Measurements from ENCODE around the gene RNF223. TPM values are rescaled to one million over a fixed set of nuclear protein-coding genes. Genes with fewer than 3 reads are reported as not detected.
A peak's percentile ranks its signal among the peaks of the same experiment; 100 is the strongest.

RNF223 gene
- total and polyA plus RNA-seq, 2 of the 8 experiments (the other 6 are each of a cell fraction or from before 2014, with no cell fraction given), result not detected

- no peak overlapping the region for H3K56ac ChIP-seq (replicated peaks; ENCODE audit: insufficient read length, low read depth, low read length)
- DNase-seq (ENCODE audit: low read depth in 1 of 2, low spot score in 2 of 2), result no peak
- peak overlapping the region; percentile 48; the same call in 1 of the 2 replicates for H3K18ac ChIP-seq (ENCODE audit: extremely low read depth, low read length)
- no peak overlapping the region for H3K4me3 ChIP-seq (ENCODE audit: extremely low read depth in 1 of 4, insufficient read depth in 2 of 4, low read depth in 3 of 4, low read length in 4 of 4)
- 83% methylated on average over 20 of the region's 21 CpGs; no CpG with 5 or more reads in 1 of the 2 experiments for WGBS, 2 experiments (ENCODE audit: extremely low coverage in 1 of 2, insufficient coverage in 1 of 2, insufficient read length in 1 of 2, insufficient replicate concordance in 2 of 2, low coverage in 1 of 2, low lambda C conversion rate in 2 of 2, missing lambda C conversion rate in 1 of 2)
- H3K36me3 ChIP-seq (ENCODE audit: control insufficient read depth in 2 of 4, insufficient read depth in 4 of 4, low read length in 3 of 4), result peaks cover 0 to 24% (median 5%) of the 10 kb centered on the region in 4 experiments; a peak in 4 of 8 replicates
- peak overlapping the region; percentile 26; the same call in 1 of the 2 replicates for H2BK5ac ChIP-seq (ENCODE audit: low read depth, low read length)
- no peak overlapping the region for H4K5ac ChIP-seq (ENCODE audit: insufficient read length, low read depth, low read length)
- H4K91ac ChIP-seq (replicated peaks; ENCODE audit: insufficient read length, low read length), result peak overlapping the region; percentile 74
- H2AK5ac ChIP-seq (ENCODE audit: low read depth, low read length), result peak overlapping the region; percentile 9; the same call in 1 of the 2 replicates
- peaks cover 0 to 12% of the 10 kb centered on the region in 2 experiments; a peak in 1 of 4 replicates for H3K79me2 ChIP-seq (ENCODE audit: control insufficient read depth in 1 of 2, insufficient read depth in 2 of 2, low read length in 2 of 2)
- no peak overlapping the region for H3K14ac ChIP-seq (ENCODE audit: insufficient read length)
- FAIRE-seq, result no peak
- H3K23ac ChIP-seq (ENCODE audit: insufficient read length), result no peak overlapping the region
- no peak overlapping the region for H3K9ac ChIP-seq (replicated peaks in 1 of 4; ENCODE audit: extremely low read depth in 1 of 4, low read depth in 3 of 4, low read length in 3 of 4)
- H3K9me3 ChIP-seq (ENCODE audit: insufficient read depth in 2 of 2, low read depth in 1 of 2, low read length in 1 of 2), result no peaks in the 10 kb centered on the region
- H3K79me1 ChIP-seq (ENCODE audit: low read depth, low read length), result peaks cover 19% of the 10 kb centered on the region
- no peak overlapping the region for H2BK20ac ChIP-seq (ENCODE audit: low read length)
- peaks cover under 1 to 52% (median 36%) of the 10 kb centered on the region in 4 experiments for H3K4me1 ChIP-seq (replicated peaks in 1 of 4; ENCODE audit: control insufficient read depth in 3 of 4, insufficient read depth in 4 of 4, low read length in 3 of 4)
- H3K27ac ChIP-seq (ENCODE audit: low read depth, low read length), result no peak overlapping the region
- CTCF ChIA-PET (ENCODE audit: partially characterized antibody), result interaction anchor here (1.3 to 4.2 kb wide), 4 partner anchors 12 to 45 kb away, joined by 3 to 20 read pairs (median 5); partner anchors contain the start of gene PERM1
- POLR2A ChIA-PET (ENCODE audit: partially characterized antibody), result interaction anchor here (0.7 to 14.9 kb wide), 7 partner anchors 9 to 81 kb away, joined by 3 to 245 read pairs (median 5); partner anchors contain the start of gene HES4
- H3K4ac ChIP-seq (replicated peaks; ENCODE audit: insufficient read length, low read depth, low read length), result peak overlapping the region; percentile 69
- H3K23me2 ChIP-seq (ENCODE audit: low read depth, low read length), result peaks cover 3% of the 10 kb centered on the region
- peaks cover 7 to 22% of the 10 kb centered on the region in 2 experiments for H4K20me1 ChIP-seq (replicated peaks in 1 of 2; ENCODE audit: control insufficient read depth in 1 of 2, insufficient read depth in 2 of 2, low read length in 2 of 2)
- H3K27me3 ChIP-seq (replicated peaks in 1 of 4; ENCODE audit: control insufficient read depth in 3 of 4, extremely low read depth in 1 of 4, insufficient read depth in 3 of 4, low read length in 3 of 4), result no peaks in the 10 kb centered on the region; a peak in 2 of 7 replicates
- H2BK120ac ChIP-seq (replicated peaks; ENCODE audit: low read depth, low read length), result no peak overlapping the region
- peak overlapping the region; percentile 80; the same call in 1 of the 2 replicates for H2BK12ac ChIP-seq (ENCODE audit: low read depth, low read length)
- no peak overlapping the region; the same call in 1 of the 2 replicates for H2BK15ac ChIP-seq (ENCODE audit: low read length)
- H3K4me2 ChIP-seq (ENCODE audit: insufficient read depth in 1 of 2, low read depth in 2 of 2, low read length in 2 of 2), result no peak overlapping the region
- H4K8ac ChIP-seq (ENCODE audit: extremely low read depth, insufficient read depth, low read length), result no peak overlapping the region
- H2AFZ ChIP-seq (ENCODE audit: low read length), result no peak overlapping the region
- TF ChIP-seq HDAC2 (IDR thresholded peaks at IDR 0.05; ENCODE audit: borderline replicate concordance in 1 of 2, low read depth in 2 of 2, low read length in 2 of 2), result no peak
- TF ChIP-seq ZNF274 (IDR thresholded peaks at IDR 0.05; ENCODE audit: borderline replicate concordance, extremely low read depth, low read length), result no peak
- TF ChIP-seq ATF3 (IDR thresholded peaks at IDR 0.05; ENCODE audit: insufficient read depth, low read depth, low read length), result no peak
- TF ChIP-seq NANOG (IDR thresholded peaks at IDR 0.05; ENCODE audit: insufficient read depth, low read depth, low read length, poor library complexity, severe bottlenecking), result no peak
- TF ChIP-seq TCF12 (IDR thresholded peaks at IDR 0.05; ENCODE audit: low read depth, low read length), result no peak
- TF ChIP-seq KDM4A (IDR thresholded peaks at IDR 0.05; ENCODE audit: low read depth, low read length, severe bottlenecking), result no peak
- TF ChIP-seq TBP (IDR thresholded peaks at IDR 0.05; ENCODE audit: low read depth, low read length), result no peak
- no peak for TF ChIP-seq EGR1 (IDR thresholded peaks at IDR 0.05; ENCODE audit: borderline replicate concordance, low read depth, low read length)
- no peak for TF ChIP-seq CHD2 (IDR thresholded peaks at IDR 0.05; ENCODE audit: low read length)
- no peak for TF ChIP-seq SP1 (IDR thresholded peaks at IDR 0.05; ENCODE audit: low read depth, low read length)
Observed at GRCh38 chr1:1026599-1027413, 47.3 kb downstream of the RNF223 start.

Measured in H1 (cell line).